ENCODE measurements around the gene IL9.
A peak's percentile ranks its signal among the peaks of the same experiment; 100 is the strongest.

Gene IL9

DNA sequence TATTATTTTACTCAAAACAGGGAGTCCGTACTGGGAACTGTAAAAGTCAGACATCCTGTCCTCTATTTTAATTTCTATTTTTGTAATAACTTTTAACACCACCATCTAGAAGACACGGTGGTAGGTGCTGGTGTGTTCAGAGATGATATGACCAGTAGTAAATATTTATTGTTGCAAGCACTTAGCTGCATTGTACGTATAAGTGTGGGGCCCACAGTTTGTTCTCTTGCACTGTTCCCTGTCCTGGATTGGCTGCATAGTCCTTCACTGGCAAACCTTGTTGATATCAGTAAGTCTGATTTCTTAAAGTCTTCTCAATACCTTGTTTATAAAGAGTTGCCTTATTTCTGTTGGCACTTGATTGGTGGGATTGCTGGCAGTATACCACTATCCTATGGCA is 24.6 kb upstream of the IL9 start:
- Histone ChIP-seq H3K79me2 (ENCODE audit: low read length) (no peaks in the 10 kb centered on the region), H3K9ac (ENCODE audit: low read length) (no peak overlapping the region), H3K36me3 (replicated peaks; ENCODE audit: insufficient read depth, low read length) (no peaks in the 10 kb centered on the region), H3K4me2 (ENCODE audit: low read depth, low read length) (no peak overlapping the region), H4K20me1 (ENCODE audit: insufficient read depth, low read length) (no peaks in the 10 kb centered on the region), H3K27ac (ENCODE audit: low read length) (no peak overlapping the region), H3F3A (ENCODE audit: insufficient read depth, low read length) (no peaks in the 10 kb centered on the region), H2AFZ (ENCODE audit: low read length) (no peak overlapping the region), H3K9me2 (replicated peaks; ENCODE audit: insufficient read depth, low read length) (no peaks in the 10 kb centered on the region), H3K27me3 (replicated peaks; ENCODE audit: insufficient read depth, low read length) (no peaks in the 10 kb centered on the region), H3K4me3 (ENCODE audit: low read length) (no peak overlapping the region), H3K9me3 (replicated peaks; ENCODE audit: insufficient read depth, low read length) (no peaks in the 10 kb centered on the region), H3K4me1 (ENCODE audit: low read length) (no peaks in the 10 kb centered on the region)
- no peak for DNase-seq
- TF ChIP-seq EZH2 (optimal IDR thresholded peaks at IDR 0.05; ENCODE audit: low read depth, low read length): no peak

DNA sequence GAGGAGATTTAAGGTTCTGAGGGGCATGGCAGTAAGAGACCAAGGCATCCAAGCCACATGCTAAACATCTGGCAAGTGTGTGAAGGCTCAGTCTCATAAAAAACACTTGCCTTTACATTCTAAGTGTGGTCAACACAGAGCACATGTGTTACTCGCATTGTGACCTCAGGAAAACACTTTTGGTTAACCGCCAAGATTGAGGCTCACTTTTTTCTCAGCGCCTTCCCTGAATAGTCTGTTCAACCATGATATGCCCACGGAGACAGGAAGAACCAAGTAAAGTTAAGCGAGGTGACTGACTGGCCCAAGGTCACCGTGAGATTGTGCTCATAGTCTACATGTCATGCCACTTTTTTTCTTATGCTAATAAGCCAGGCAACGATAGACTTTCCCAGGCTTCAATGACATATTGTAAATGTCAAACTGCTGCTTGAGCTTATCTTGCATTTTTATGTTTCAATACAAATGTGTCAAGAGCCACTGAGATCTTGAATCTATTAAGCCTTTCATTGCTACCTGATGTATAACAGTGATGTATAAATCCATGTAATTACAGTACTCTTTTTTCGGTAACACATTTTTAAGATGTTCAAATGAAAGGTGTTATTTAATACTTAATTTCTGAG is 21.1 kb upstream of the IL9 start:
- no peak overlapping the region for H3K9ac ChIP-seq (ENCODE audit: low read length)
- DNase-seq: peak; percentile 14
- no peaks in the 10 kb centered on the region for H3K36me3 ChIP-seq (replicated peaks; ENCODE audit: insufficient read depth, low read length)
- H2AFZ ChIP-seq (ENCODE audit: low read length): no peak overlapping the region
- H3K27ac ChIP-seq (ENCODE audit: low read length): no peak overlapping the region
- no peaks in the 10 kb centered on the region for H3K79me2 ChIP-seq (ENCODE audit: low read length)
- no peak overlapping the region for H3K4me3 ChIP-seq (ENCODE audit: low read length)
- TF ChIP-seq EZH2 (optimal IDR thresholded peaks at IDR 0.05; ENCODE audit: low read depth, low read length) (no peak), EZH2phosphoT487 (IDR thresholded peaks at IDR 0.05; ENCODE audit: low read length) (no peak)
- TF ChIP-seq, protein P1, sequence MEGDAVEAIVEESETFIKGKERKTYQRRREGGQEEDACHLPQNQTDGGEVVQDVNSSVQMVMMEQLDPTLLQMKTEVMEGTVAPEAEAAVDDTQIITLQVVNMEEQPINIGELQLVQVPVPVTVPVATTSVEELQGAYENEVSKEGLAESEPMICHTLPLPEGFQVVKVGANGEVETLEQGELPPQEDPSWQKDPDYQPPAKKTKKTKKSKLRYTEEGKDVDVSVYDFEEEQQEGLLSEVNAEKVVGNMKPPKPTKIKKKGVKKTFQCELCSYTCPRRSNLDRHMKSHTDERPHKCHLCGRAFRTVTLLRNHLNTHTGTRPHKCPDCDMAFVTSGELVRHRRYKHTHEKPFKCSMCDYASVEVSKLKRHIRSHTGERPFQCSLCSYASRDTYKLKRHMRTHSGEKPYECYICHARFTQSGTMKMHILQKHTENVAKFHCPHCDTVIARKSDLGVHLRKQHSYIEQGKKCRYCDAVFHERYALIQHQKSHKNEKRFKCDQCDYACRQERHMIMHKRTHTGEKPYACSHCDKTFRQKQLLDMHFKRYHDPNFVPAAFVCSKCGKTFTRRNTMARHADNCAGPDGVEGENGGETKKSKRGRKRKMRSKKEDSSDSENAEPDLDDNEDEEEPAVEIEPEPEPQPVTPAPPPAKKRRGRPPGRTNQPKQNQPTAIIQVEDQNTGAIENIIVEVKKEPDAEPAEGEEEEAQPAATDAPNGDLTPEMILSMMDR (IDR thresholded peaks at IDR 0.05; ENCODE audit: low read length): no peak
- H3K9me3 ChIP-seq (replicated peaks; ENCODE audit: insufficient read depth, low read length): no peaks in the 10 kb centered on the region
- no peaks in the 10 kb centered on the region for H3F3A ChIP-seq (ENCODE audit: insufficient read depth, low read length)
- H3K4me1 ChIP-seq (ENCODE audit: low read length): no peaks in the 10 kb centered on the region
- H3K4me2 ChIP-seq (ENCODE audit: low read depth, low read length): no peak overlapping the region
- no peaks in the 10 kb centered on the region for H4K20me1 ChIP-seq (ENCODE audit: insufficient read depth, low read length)
- no peaks in the 10 kb centered on the region for H3K27me3 ChIP-seq (replicated peaks; ENCODE audit: insufficient read depth, low read length)
- no peaks in the 10 kb centered on the region for H3K9me2 ChIP-seq (replicated peaks; ENCODE audit: insufficient read depth, low read length)

DNA sequence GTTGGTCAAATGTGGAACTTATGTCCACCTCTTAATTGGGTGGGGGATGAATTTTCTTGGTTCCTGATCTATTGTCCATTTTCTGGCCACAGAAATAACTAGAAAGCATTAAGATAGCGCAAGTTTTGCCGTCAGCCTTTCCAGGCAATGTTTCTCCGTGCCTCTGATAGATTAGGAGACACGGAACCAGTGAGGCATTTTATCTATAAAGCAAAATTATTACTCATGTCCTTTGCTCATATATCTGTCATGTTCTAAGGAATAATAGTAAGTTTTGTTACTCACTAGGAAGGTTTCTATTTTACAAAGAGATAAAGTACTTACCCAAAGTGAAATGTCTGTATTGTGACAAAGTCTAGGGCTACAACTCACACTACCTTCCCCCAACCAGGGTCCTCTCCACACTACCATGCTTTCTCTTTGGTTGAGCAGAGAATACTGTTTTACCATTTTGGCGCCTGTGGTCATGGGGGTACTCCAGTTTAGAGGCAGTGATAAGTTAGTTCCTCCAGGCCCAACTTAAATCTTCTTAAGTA is 19.9 kb upstream of the IL9 start:
- Histone ChIP-seq H3K9me3 (replicated peaks; ENCODE audit: insufficient read depth, low read length) (no peaks in the 10 kb centered on the region), H3K4me2 (ENCODE audit: low read depth, low read length) (no peak overlapping the region), H3K4me3 (ENCODE audit: low read length) (no peak overlapping the region), H2AFZ (ENCODE audit: low read length) (no peak overlapping the region), H3K4me1 (ENCODE audit: low read length) (no peaks in the 10 kb centered on the region), H3K27me3 (replicated peaks; ENCODE audit: insufficient read depth, low read length) (no peaks in the 10 kb centered on the region), H3K27ac (ENCODE audit: low read length) (no peak overlapping the region), H3K79me2 (ENCODE audit: low read length) (no peaks in the 10 kb centered on the region), H3K9ac (ENCODE audit: low read length) (no peak overlapping the region), H3K9me2 (replicated peaks; ENCODE audit: insufficient read depth, low read length) (no peaks in the 10 kb centered on the region), H4K20me1 (ENCODE audit: insufficient read depth, low read length) (no peaks in the 10 kb centered on the region), H3F3A (ENCODE audit: insufficient read depth, low read length) (no peaks in the 10 kb centered on the region), H3K36me3 (replicated peaks; ENCODE audit: insufficient read depth, low read length) (no peaks in the 10 kb centered on the region)
- TF ChIP-seq EZH2phosphoT487 (IDR thresholded peaks at IDR 0.05; ENCODE audit: low read length) (no peak), EZH2 (optimal IDR thresholded peaks at IDR 0.05; ENCODE audit: low read depth, low read length) (no peak)
- TF ChIP-seq, protein P1 (IDR thresholded peaks at IDR 0.05; ENCODE audit: low read length): no peak
- DNase-seq: no peak

All from MM.1S (cell line).